Upper lobe of left lung (tissue), 6 donors: ENCODE measurements around the gene RAD23B. TPM values are rescaled to one million over a fixed set of nuclear protein-coding genes. Genes with fewer than 3 reads are reported as not detected.

Experiments
- ATAC-seq, 2 donors: fragments of 200-7000 bp; cut with Tn5 transposase; one replicate each; pipeline ENCODE4 v1.9.1; 2022; ENCODE audit warnings: mild to moderate bottlenecking in 2 of 2, moderate library complexity in 2 of 2; ENCODE audit not compliant: low FRiP score in 2 of 2
- DNase-seq, 2 donors: peaks; one replicate each; pipeline ENCODE4 v3.0.0-alpha.2; 2019 to 2020
- H3K27ac ChIP-seq, 4 donors: fragments of 200-600 bp; sonication (generic); one replicate each; pipeline ENCODE4 v1.5.1; 2016 to 2019
- H3K27me3 ChIP-seq, 4 donors: fragments of 200-600 bp; sonication (generic); one replicate each; pipeline ENCODE4 v1.5.1; 2017 to 2019
- H3K36me3 ChIP-seq, 4 donors: fragments of 200-600 bp; sonication (generic); one replicate each; pipeline ENCODE4 v1.5.1; 2016 to 2019
- H3K4me1 ChIP-seq, 4 donors: fragments of 200-600 bp; sonication (generic); one replicate each; pipeline ENCODE4 v1.5.1; 2018 to 2019
- H3K4me3 ChIP-seq, 4 donors: fragments of 200-600 bp; sonication (generic); one replicate each; pipeline ENCODE4 v1.5.1; 2017 to 2019; ENCODE audit warnings: mild to moderate bottlenecking in 2 of 4, moderate library complexity in 1 of 4
- H3K9me3 ChIP-seq, 4 donors: fragments of 200-600 bp; sonication (generic); one replicate each; pipeline ENCODE4 v1.5.1; 2018 to 2019
- EP300 ChIP-seq, 4 donors: sonication (generic); formaldehyde crosslinking; IDR thresholded peaks; one replicate each; pipeline ENCODE4 v1.5.1; 2017; ENCODE audit warnings: antibody characterized with exemption in 4 of 4, control low read depth in 2 of 4
- POLR2A ChIP-seq, 4 donors: fragments of 450-650 bp; IDR thresholded peaks; one replicate each; pipeline ENCODE4 v1.5.1; 2016 to 2017; ENCODE audit warnings: antibody characterized with exemption in 4 of 4, mild to moderate bottlenecking in 2 of 4
- POLR2AphosphoS5 ChIP-seq, 2 donors: sonication (generic); formaldehyde crosslinking; IDR thresholded peaks; one replicate each; pipeline ENCODE4 v1.5.1; 2017; ENCODE audit warnings: antibody characterized with exemption in 2 of 2
- WGBS, 2 donors: methylation state at CpG; one replicate each; pipeline ENCODE4 v1.1.5; 2017 to 2018; 5-methylcytosine and 5-hydroxymethylcytosine counted together
- total RNA-seq, 6 donors: library from RNA; depleted of rRNA in 4 of 6; stranded (reverse); fragments of >200 nt in 4 of 6; gene quantifications; one replicate each; pipeline versions ENCODE4 v1.1.0 to v1.2.1, GENCODE V29; 2016 to 2021
- TF ChIP-seq, protein P1 (sequence below), 6 experiments: fragments of 450-650 bp in 4 of 6; fragments of 200-600 bp in 2 of 6; sonication (generic) in 2 of 6; IDR thresholded peaks; one replicate each; pipeline ENCODE4 v1.5.1; 2016 to 2019; ENCODE audit warnings: antibody characterized with exemption in 6 of 6
- donor health status: DM: no; HTN: no; CAD: no; lungs with moderate emphysema.
- donor health status: DM: no; HTN: yes; CAD: no; lungs with severe emphysema.

Gene RAD23B
- total RNA-seq, 6 donors from 2014 or later = 33.5 to 107 (median 73.1) TPM

- DNase-seq (no peak), ATAC-seq (no peak)
- H3K27me3 ChIP-seq = no peaks in the 10 kb centered on the region
- H3K9me3 ChIP-seq = no peaks in the 10 kb centered on the region
- 84 to 94% methylated on average over 1 of the region's 1 CpG for WGBS, 2 donors
- H3K4me3 ChIP-seq = no peak overlapping the region
- peaks cover 0 to 12% (median 7%) of the 10 kb centered on the region in 4 donors for H3K4me1 ChIP-seq
- peaks cover 0 to 50% (median 12%) of the 10 kb centered on the region in 4 donors for H3K36me3 ChIP-seq
- no peak overlapping the region for H3K27ac ChIP-seq
- TF ChIP-seq EP300 (IDR thresholded peaks at IDR 0.05) = no peak
- TF ChIP-seq POLR2A (IDR thresholded peaks at IDR 0.05) = no peak
- TF ChIP-seq POLR2AphosphoS5 (IDR thresholded peaks at IDR 0.05) = no peak
- TF ChIP-seq, protein P1, sequence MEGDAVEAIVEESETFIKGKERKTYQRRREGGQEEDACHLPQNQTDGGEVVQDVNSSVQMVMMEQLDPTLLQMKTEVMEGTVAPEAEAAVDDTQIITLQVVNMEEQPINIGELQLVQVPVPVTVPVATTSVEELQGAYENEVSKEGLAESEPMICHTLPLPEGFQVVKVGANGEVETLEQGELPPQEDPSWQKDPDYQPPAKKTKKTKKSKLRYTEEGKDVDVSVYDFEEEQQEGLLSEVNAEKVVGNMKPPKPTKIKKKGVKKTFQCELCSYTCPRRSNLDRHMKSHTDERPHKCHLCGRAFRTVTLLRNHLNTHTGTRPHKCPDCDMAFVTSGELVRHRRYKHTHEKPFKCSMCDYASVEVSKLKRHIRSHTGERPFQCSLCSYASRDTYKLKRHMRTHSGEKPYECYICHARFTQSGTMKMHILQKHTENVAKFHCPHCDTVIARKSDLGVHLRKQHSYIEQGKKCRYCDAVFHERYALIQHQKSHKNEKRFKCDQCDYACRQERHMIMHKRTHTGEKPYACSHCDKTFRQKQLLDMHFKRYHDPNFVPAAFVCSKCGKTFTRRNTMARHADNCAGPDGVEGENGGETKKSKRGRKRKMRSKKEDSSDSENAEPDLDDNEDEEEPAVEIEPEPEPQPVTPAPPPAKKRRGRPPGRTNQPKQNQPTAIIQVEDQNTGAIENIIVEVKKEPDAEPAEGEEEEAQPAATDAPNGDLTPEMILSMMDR (IDR thresholded peaks at IDR 0.05) = no peak
These were observed 30.5 kb downstream of the RAD23B start for GRCh38 chr9:107313555-107314096.

DNA sequence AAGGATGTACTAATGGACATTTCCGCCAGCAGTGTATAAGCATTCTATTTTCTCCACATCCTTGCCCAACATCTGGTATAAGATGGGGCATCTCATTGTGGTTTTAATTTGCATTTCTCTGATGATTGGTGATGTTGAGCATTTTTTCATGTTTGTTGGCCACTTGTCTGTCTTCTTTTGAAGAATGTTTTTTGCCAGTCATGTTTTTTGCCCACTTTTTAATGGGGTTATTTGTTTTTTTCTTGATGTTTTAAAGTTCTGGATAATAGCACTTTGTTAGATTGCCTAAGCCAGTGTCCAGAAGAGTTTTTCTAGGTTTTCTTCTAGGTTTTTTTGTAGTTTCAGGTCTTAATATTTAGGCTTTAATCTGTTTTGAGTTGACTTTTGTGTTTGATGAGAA, 31.7 kb downstream of the RAD23B start:
- no peak overlapping the region for H3K4me3 ChIP-seq
- 92 to 96% methylated on average over 1 of the region's 1 CpG for WGBS, 2 donors
- H3K36me3 ChIP-seq = peaks cover 0 to 53% (median 17%) of the 10 kb centered on the region in 4 donors
- H3K4me1 ChIP-seq = peaks cover 0 to 12% (median 7%) of the 10 kb centered on the region in 4 donors
- no peaks in the 10 kb centered on the region for H3K9me3 ChIP-seq
- no peaks in the 10 kb centered on the region for H3K27me3 ChIP-seq
- no peak for DNase-seq
- H3K27ac ChIP-seq = no peak overlapping the region
- ATAC-seq = no peak
- TF ChIP-seq, protein P1 (IDR thresholded peaks at IDR 0.05) = no peak
- no peak for TF ChIP-seq POLR2AphosphoS5 (IDR thresholded peaks at IDR 0.05)
- TF ChIP-seq POLR2A (IDR thresholded peaks at IDR 0.05) = no peak
- TF ChIP-seq EP300 (IDR thresholded peaks at IDR 0.05) = no peak

GRCh38 chr9:107316795-107317661, 33.9 kb downstream of the RAD23B start:
- peaks cover 0 to 12% (median 7%) of the 10 kb centered on the region in 4 donors for H3K4me1 ChIP-seq
- 82 to 84% methylated on average over 5 of the region's 5 CpGs for WGBS, 2 donors
- ATAC-seq = no peak
- TF ChIP-seq POLR2A (IDR thresholded peaks at IDR 0.05) = no peak
- TF ChIP-seq, protein P1 (IDR thresholded peaks at IDR 0.05) = no peak
- no peak for TF ChIP-seq POLR2AphosphoS5 (IDR thresholded peaks at IDR 0.05)
- TF ChIP-seq EP300 (IDR thresholded peaks at IDR 0.05) = no peak
- H3K36me3 ChIP-seq = peaks cover 0 to 58% (median 17%) of the 10 kb centered on the region in 4 donors
- H3K9me3 ChIP-seq = no peaks in the 10 kb centered on the region
- DNase-seq = peak in 1 of 2 donors; percentile 32
- no peak overlapping the region for H3K4me3 ChIP-seq
- peak overlapping the region in 2 of 4 donors; percentile 28 to 30 for H3K27ac ChIP-seq
- H3K27me3 ChIP-seq = no peaks in the 10 kb centered on the region

- Histone ChIP-seq H3K4me3 (no peak overlapping the region), H3K27ac (no peak overlapping the region), H3K4me1 (no peaks in the 10 kb centered on the region), H3K9me3 (no peaks in the 10 kb centered on the region), H3K27me3 (no peaks in the 10 kb centered on the region), H3K36me3 (peaks cover 6 to 68% (median 25%) of the 10 kb centered on the region in 4 donors)
- WGBS, 2 donors = 94 to 95% methylated on average over 5 of the region's 5 CpGs
- ATAC-seq = no peak
- no peak for DNase-seq
- no peak for TF ChIP-seq EP300 (IDR thresholded peaks at IDR 0.05)
- TF ChIP-seq, protein P1 (IDR thresholded peaks at IDR 0.05) = no peak
- TF ChIP-seq POLR2A (IDR thresholded peaks at IDR 0.05) = no peak
- TF ChIP-seq POLR2AphosphoS5 (IDR thresholded peaks at IDR 0.05) = no peak
These were observed 39.6 kb downstream of the RAD23B start for GRCh38 chr9:107322643-107323042.
